CD14-positive monocyte (primary cell): ENCODE results near the gene CHST11. TPM values are rescaled to one million over a fixed set of nuclear protein-coding genes. Genes with fewer than 3 reads are reported as not detected.
A peak's percentile ranks its signal among the peaks of the same experiment; 100 is the strongest.

Experiments
- DNase-seq, 3 donors: peaks; one replicate each; pipeline ENCODE4 v3.0.0-alpha.2; 2011 to 2022
- H2AFZ ChIP-seq: 2 replicates; pipeline ENCODE4 v1.6.0; 2012; ENCODE audit warnings: mild to moderate bottlenecking, low read depth, low read length, inconsistent platforms; ENCODE audit not compliant: insufficient read depth, poor library complexity, severe bottlenecking
- H3K27ac ChIP-seq, 2 donors: 1 replicate in 1 of 2; 2 replicates in 1 of 2; pipeline ENCODE4 v1.5.1; 2012 to 2013; ENCODE audit warnings: low read length in 2 of 2, control low read depth in 1 of 2, inconsistent platforms in 1 of 2, low read depth in 1 of 2, mild to moderate bottlenecking in 1 of 2
- H3K27me3 ChIP-seq, 2 donors: one replicate each; pipeline versions ENCODE4 v1.6.0 to v1.6.1; 2011 to 2013; ENCODE audit warnings: low read length in 2 of 2; ENCODE audit not compliant: control insufficient read depth in 2 of 2, insufficient read depth in 2 of 2
- H3K36me3 ChIP-seq, 2 donors: replicated peaks in 1 of 2; 1 replicate in 1 of 2; 2 replicates in 1 of 2; pipeline versions ENCODE4 v1.5.1 to v1.6.1; 2012 to 2013; ENCODE audit warnings: low read length in 2 of 2, control low read depth in 1 of 2, inconsistent platforms in 1 of 2, mild to moderate bottlenecking in 1 of 2; ENCODE audit not compliant: insufficient read depth in 2 of 2, control insufficient read depth in 1 of 2
- H3K4me1 ChIP-seq, 2 donors: 1 replicate in 1 of 2; 2 replicates in 1 of 2; pipeline versions ENCODE4 v1.5.1 to v1.6.1; 2012 to 2013; ENCODE audit warnings: low read length in 2 of 2, control low read depth in 1 of 2, inconsistent platforms in 1 of 2, mild to moderate bottlenecking in 1 of 2, moderate library complexity in 1 of 2; ENCODE audit not compliant: insufficient read depth in 2 of 2, control insufficient read depth in 1 of 2
- H3K4me2 ChIP-seq: replicated peaks from 2 replicates; pipeline ENCODE3; 2012; ENCODE audit warnings: low read length, moderate library complexity, mild to moderate bottlenecking; ENCODE audit not compliant: poor library complexity, severe bottlenecking; ENCODE audit errors: extremely low read depth
- H3K4me3 ChIP-seq, 3 experiments: fragments of 200-600 bp in 1 of 3; sonication (generic) in 1 of 3; replicated peaks in 1 of 3; 1 replicate in 2 of 3; 2 replicates in 1 of 3; pipeline ENCODE4 v1.5.1; 2011 to 2013; ENCODE audit warnings: low read length in 3 of 3, mild to moderate bottlenecking in 3 of 3, control low read depth in 2 of 3, low read depth in 2 of 3, inconsistent platforms in 1 of 3, moderate library complexity in 1 of 3
- H3K79me2 ChIP-seq: 2 replicates; pipeline ENCODE4 v1.6.0; 2012; ENCODE audit warnings: mild to moderate bottlenecking, control low read depth, inconsistent platforms, low read length, moderate library complexity; ENCODE audit not compliant: insufficient read depth
- H3K9ac ChIP-seq: 2 replicates; pipeline ENCODE4 v1.6.0; 2017; ENCODE audit warnings: low read length, mild to moderate bottlenecking; ENCODE audit not compliant: insufficient read depth, poor library complexity, severe bottlenecking
- H3K9me3 ChIP-seq, 2 donors: replicated peaks in 1 of 2; 1 replicate in 1 of 2; 2 replicates in 1 of 2; pipeline versions ENCODE4 v1.5.1 to v1.6.1; 2012 to 2013; ENCODE audit warnings: low read length in 2 of 2, control low read depth in 1 of 2; ENCODE audit not compliant: control insufficient read depth in 1 of 2, insufficient read depth in 1 of 2
- H4K20me1 ChIP-seq: 2 replicates; pipeline ENCODE4 v1.6.0; 2012; ENCODE audit warnings: mild to moderate bottlenecking, low read length, control low read depth, moderate library complexity; ENCODE audit not compliant: insufficient read depth
- H3K27ac Mint-ChIP-seq, 7 donors: one replicate each; pipeline ENCODE4 v1.8.0; 2020; ENCODE audit warnings: mild to moderate bottlenecking in 7 of 7, mixed read lengths in 7 of 7, moderate library complexity in 6 of 7, inconsistent platforms in 2 of 7
- H3K27me3 Mint-ChIP-seq, 3 donors: one replicate each; pipeline ENCODE4 v1.8.0; 2021 to 2022; ENCODE audit warnings: low read depth in 3 of 3, mild to moderate bottlenecking in 3 of 3, mixed read lengths in 3 of 3, moderate library complexity in 3 of 3, inconsistent platforms in 1 of 3
- H3K36me3 Mint-ChIP-seq, 2 donors: one replicate each; pipeline ENCODE4 v1.8.0; 2020; ENCODE audit warnings: mixed read lengths in 2 of 2, inconsistent platforms in 1 of 2, mild to moderate bottlenecking in 1 of 2
- H3K4me1 Mint-ChIP-seq: one replicate; pipeline ENCODE4 v1.8.0; 2020; ENCODE audit warnings: mild to moderate bottlenecking, mixed read lengths
- H3K4me3 Mint-ChIP-seq, 2 donors: one replicate each; pipeline ENCODE4 v1.8.0; 2020; ENCODE audit warnings: mild to moderate bottlenecking in 2 of 2, mixed read lengths in 2 of 2, moderate library complexity in 1 of 2
- H3K9me3 Mint-ChIP-seq, 7 donors: one replicate each; pipeline ENCODE4 v1.8.0; 2020 to 2022; ENCODE audit warnings: mixed read lengths in 7 of 7, mild to moderate bottlenecking in 6 of 7, moderate library complexity in 6 of 7, inconsistent platforms in 2 of 7
- CTCF ChIP-seq: fragments of 200-600 bp; IDR thresholded peaks from one replicate; pipeline ENCODE4 v1.8.0; 2022; ENCODE audit warnings: antibody characterized with exemption, mild to moderate bottlenecking
- WGBS: methylation state at CpG from one replicate; pipeline ENCODE4 v1.1.5; 2013; ENCODE audit warnings: missing lambda C conversion rate; ENCODE audit not compliant: insufficient coverage; 5-methylcytosine and 5-hydroxymethylcytosine counted together
- intact Hi-C, 2 donors: fragments of 100-400 bp; cut with micrococcal nuclease; formaldehyde crosslinking; loops; one replicate each; pipeline versions ENCODE4 v1.15.0 to v1.15.1; 2023
- polyA plus RNA-seq, 3 donors: library from polyadenylated mRNA; depleted of rRNA in 1 of 3; unstranded in 2 of 3; stranded (reverse) in 1 of 3; fragments of 300-500 nt in 2 of 3; fragments of >200 nt in 1 of 3; fragmentation: Illumina TruSeq in 2 of 3; gene quantifications; 1 replicate in 2 of 3; 2 replicates in 1 of 3; pipeline ENCODE4 v1.2.3, GENCODE V29; 2012 to 2021

Gene CHST11
- polyA plus RNA-seq, 3 donors, result 44.4 to 66.6 (median 48.4) TPM

- intact Hi-C loops, result no loop called here
- Histone ChIP-seq H3K4me1 (no peaks in the 10 kb centered on the region), H4K20me1 (peaks cover 100% of the 10 kb centered on the region), H3K4me3 (no peak overlapping the region), H3K36me3 (peaks cover 0 to 29% of the 10 kb centered on the region in 2 donors), H2AFZ (no peak overlapping the region), H3K27ac (no peak overlapping the region), H3K9ac (no peak overlapping the region), H3K9me3 (peaks cover 0 to 6% of the 10 kb centered on the region in 2 donors), H3K4me2 (no peak overlapping the region), H3K27me3 (no peaks in the 10 kb centered on the region), H3K79me2 (peaks cover 98% of the 10 kb centered on the region)
- H3K9me3 Mint-ChIP-seq, result peaks cover 2 to 13% (median 9%) of the 10 kb centered on the region in 7 donors
- H3K27me3 Mint-ChIP-seq, result peaks cover 0 to 2% (median 0%) of the 10 kb centered on the region in 3 donors
- H3K27ac Mint-ChIP-seq, result peak overlapping the region in 4 of 7 donors; percentile 42 to 72 (median 58)
- DNase-seq, result no peak
- H3K4me3 Mint-ChIP-seq, result no peak overlapping the region
- H3K4me1 Mint-ChIP-seq, result peaks cover 37% of the 10 kb centered on the region
- H3K36me3 Mint-ChIP-seq, result peaks cover 8 to 34% of the 10 kb centered on the region in 2 donors
- TF ChIP-seq CTCF, result no peak
- 70% methylated on average over 6 of the region's 13 CpGs for WGBS
Measured at GRCh38 chr12:104557488-104558195, 100.9 kb downstream of the CHST11 start.

- H3K36me3 Mint-ChIP-seq, result peaks cover 20 to 49% of the 10 kb centered on the region in 2 donors
- H3K4me1 Mint-ChIP-seq, result peaks cover 25% of the 10 kb centered on the region
- H3K79me2 ChIP-seq, result peaks cover 97% of the 10 kb centered on the region
Measured at GRCh38 chr12:104560881-104561280, 104.1 kb downstream of the CHST11 start.

More at GRCh38 chr12:104560881-104561280, 104.1 kb downstream of the CHST11 start:
- Histone ChIP-seq H3K9ac (no peak overlapping the region), H3K4me2 (no peak overlapping the region), H4K20me1 (peaks cover 100% of the 10 kb centered on the region), H3K4me3 (no peak overlapping the region), H3K27ac (peak overlapping the region in 1 of 2 donors; percentile 48), H2AFZ (no peak overlapping the region), H3K36me3 (peaks cover 5 to 46% of the 10 kb centered on the region in 2 donors), H3K27me3 (no peaks in the 10 kb centered on the region), H3K9me3 (peaks cover 0 to 8% of the 10 kb centered on the region in 2 donors), H3K4me1 (peaks cover 4 to 7% of the 10 kb centered on the region in 2 donors)
- H3K9me3 Mint-ChIP-seq, result peaks cover 4 to 17% (median 9%) of the 10 kb centered on the region in 7 donors
- 76% methylated on average over 2 of the region's 5 CpGs for WGBS
- TF ChIP-seq CTCF, result no peak
- no peak for DNase-seq
- peaks cover 0 to 2% (median 0%) of the 10 kb centered on the region in 3 donors for H3K27me3 Mint-ChIP-seq
- intact Hi-C loops, result loop anchor here in 1 of 2 donors (10.0 kb wide), 1 partner anchor 116 kb away; no protein-coding TSS in a partner anchor
- H3K27ac Mint-ChIP-seq, result peak overlapping the region in 2 of 7 donors; percentile 21 to 44
- H3K4me3 Mint-ChIP-seq, result no peak overlapping the region
